HFFc6 (cell line): ENCODE results near the gene KYAT1. TPM values are rescaled to one million over a fixed set of nuclear protein-coding genes. Genes with fewer than 3 reads are reported as not detected.

Experiments
- DNase-seq: peaks from one replicate; pipeline ENCODE4 v3.0.0-alpha.2; 2018
- H3K27ac Mint-ChIP-seq: 2 replicates; pipeline ENCODE4 v1.8.0; 2020; ENCODE audit warnings: mild to moderate bottlenecking, mixed read lengths
- H3K27me3 Mint-ChIP-seq: 2 replicates; pipeline ENCODE4 v1.8.0; 2021; ENCODE audit warnings: mild to moderate bottlenecking, moderate library complexity, mixed read lengths; ENCODE audit not compliant: insufficient read depth
- H3K36me3 Mint-ChIP-seq: 2 replicates; pipeline ENCODE4 v1.8.0; 2021; ENCODE audit warnings: low read depth, mixed read lengths
- H3K4me1 Mint-ChIP-seq: 2 replicates; pipeline ENCODE4 v1.8.0; 2020; ENCODE audit warnings: low read depth, mixed read lengths
- H3K4me3 Mint-ChIP-seq: 2 replicates; pipeline ENCODE4 v1.8.0; 2020; ENCODE audit warnings: mild to moderate bottlenecking, moderate library complexity, mixed read lengths
- H3K9me3 Mint-ChIP-seq: 2 replicates; pipeline ENCODE4 v1.8.0; 2020; ENCODE audit warnings: mild to moderate bottlenecking, mixed read lengths
- CTCF ChIP-seq: fragments of 200-600 bp; sonication (generic); IDR thresholded peaks from 2 replicates; pipeline ENCODE4 v1.5.0; 2021; ENCODE audit warnings: antibody characterized with exemption, mild to moderate bottlenecking
- total RNA-seq, 6 experiments: library from RNA; stranded (reverse); fragmentation: NEBNext Ultra II Directional; extraction: Animal tissue kit (Norgen Biotek cat#: 25700); gene quantifications; 2 replicates in 1 of 6; 3 replicates in 5 of 6; pipeline ENCODE4 v1.2.3, GENCODE V29; 2021

Gene KYAT1
- total RNA-seq, 6 experiments from 2014 or later, result 6.7 to 9.0 (median 8.3) TPM

DNA sequence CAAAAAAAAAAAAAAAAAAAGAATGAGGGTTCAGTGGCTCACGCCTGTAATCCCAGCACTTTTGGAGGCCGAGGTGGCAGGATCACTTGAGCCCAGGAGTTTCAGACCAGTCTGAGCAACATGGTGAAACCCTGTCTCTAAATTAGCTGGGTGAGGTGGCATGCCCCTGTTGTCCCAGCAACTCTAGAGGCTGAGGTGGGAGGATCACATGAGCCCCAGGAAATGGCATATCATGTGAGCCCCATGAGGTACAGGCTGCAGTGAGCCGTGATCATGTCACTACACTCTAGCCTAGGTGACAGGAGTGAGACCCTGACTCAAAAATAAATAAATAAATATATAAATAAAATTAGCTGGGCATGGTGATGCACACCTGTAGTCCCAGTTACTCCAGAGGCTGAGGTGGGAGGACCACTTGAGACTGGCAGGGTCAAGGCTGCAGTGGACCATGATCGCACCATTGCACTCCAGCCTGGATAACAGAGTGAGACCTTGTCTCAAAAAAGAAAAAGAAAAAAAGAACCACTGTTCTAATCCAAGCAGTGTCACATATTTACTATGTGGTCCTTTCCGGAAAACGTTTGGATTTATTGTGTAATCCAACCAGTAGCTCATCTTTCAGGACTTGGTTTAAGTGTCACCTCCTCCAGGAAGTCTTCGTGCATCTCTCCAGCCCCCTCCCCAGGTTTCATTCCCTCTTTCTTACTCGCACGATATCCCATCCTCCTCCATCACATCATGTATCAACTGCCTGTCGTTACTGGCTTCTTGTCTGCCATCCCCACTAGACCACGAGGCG, 39.9 kb downstream of the KYAT1 start:
- Mint-ChIP-seq H3K9me3 (no peaks in the 10 kb centered on the region), H3K27ac (no peak overlapping the region), H3K4me3 (no peak overlapping the region), H3K4me1 (no peaks in the 10 kb centered on the region), H3K36me3 (peaks cover 6% of the 10 kb centered on the region), H3K27me3 (no peaks in the 10 kb centered on the region; the same call in 1 of the 2 replicates)
- TF ChIP-seq CTCF, result no peak
- DNase-seq, result no peak

GRCh38 chr9:128840524-128840923, 41.2 kb downstream of the KYAT1 start:
- no peak for TF ChIP-seq CTCF
- Mint-ChIP-seq H3K9me3 (no peaks in the 10 kb centered on the region), H3K4me3 (no peak overlapping the region), H3K27me3 (no peaks in the 10 kb centered on the region; the same call in 1 of the 2 replicates), H3K4me1 (no peaks in the 10 kb centered on the region), H3K27ac (no peak overlapping the region), H3K36me3 (peaks cover 6% of the 10 kb centered on the region)
- DNase-seq, result no peak

GRCh38 chr9:128838338-128838737, 43.4 kb downstream of the KYAT1 start:
- no peaks in the 10 kb centered on the region; the same call in 1 of the 2 replicates for H3K27me3 Mint-ChIP-seq
- TF ChIP-seq CTCF, result no peak
- no peaks in the 10 kb centered on the region for H3K4me1 Mint-ChIP-seq
- no peak for DNase-seq
- H3K27ac Mint-ChIP-seq, result no peak overlapping the region; the same call in 1 of the 2 replicates
- no peaks in the 10 kb centered on the region for H3K9me3 Mint-ChIP-seq
- peaks cover 12% of the 10 kb centered on the region for H3K36me3 Mint-ChIP-seq
- no peak overlapping the region for H3K4me3 Mint-ChIP-seq

- Mint-ChIP-seq H3K4me1 (no peaks in the 10 kb centered on the region), H3K27me3 (no peaks in the 10 kb centered on the region), H3K4me3 (no peak overlapping the region), H3K9me3 (no peaks in the 10 kb centered on the region), H3K27ac (no peak overlapping the region), H3K36me3 (peaks cover 12% of the 10 kb centered on the region)
- TF ChIP-seq CTCF, result no peak
- no peak for DNase-seq
Observed at GRCh38 chr9:128836509-128837145, 45.1 kb downstream of the KYAT1 start.

DNA sequence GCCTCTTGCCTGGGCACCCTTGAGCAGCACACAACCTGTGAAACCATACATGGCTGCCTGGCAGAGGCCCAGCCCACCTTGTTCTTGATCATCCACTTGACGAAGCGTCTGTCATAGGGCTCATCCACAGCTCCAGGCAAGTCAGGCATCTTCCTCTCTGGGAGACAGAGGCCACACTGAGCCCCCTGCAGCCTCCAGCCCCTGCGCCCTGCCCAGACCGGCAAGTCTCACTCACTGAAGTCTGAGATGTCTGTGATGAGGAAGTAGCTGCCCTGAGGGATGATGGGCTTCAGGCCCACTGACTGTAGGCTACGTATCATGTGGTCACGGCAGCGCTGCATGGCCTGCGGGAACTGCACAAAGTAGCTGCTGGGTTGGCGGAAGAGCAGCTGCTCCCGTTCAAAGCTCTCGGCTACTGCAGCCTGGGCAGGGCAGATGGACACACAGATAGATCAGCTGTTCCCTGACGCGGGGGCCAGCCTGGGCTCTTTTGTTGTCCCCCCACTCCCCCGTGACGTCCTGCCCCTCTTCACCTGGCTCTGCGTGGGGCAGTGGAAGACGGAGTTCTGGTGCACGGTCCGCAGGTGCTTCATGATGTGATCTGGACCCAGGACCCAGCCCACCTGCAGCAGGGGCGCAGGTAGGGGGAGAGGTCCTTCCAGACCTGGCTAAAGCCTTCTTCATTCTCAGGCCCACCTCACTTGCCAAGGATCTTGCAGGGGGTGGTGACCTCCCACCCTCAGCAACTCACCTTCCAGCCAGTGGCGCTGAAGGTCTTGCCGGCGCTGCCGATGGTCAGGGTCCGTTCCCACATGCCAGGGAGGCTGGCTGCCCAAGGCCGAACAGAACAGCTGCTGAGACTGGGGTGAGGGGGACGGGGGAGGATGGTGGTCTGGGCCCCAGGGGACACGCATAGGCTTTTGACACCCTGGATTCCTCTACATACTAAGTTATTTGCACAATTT, 46.2 kb downstream of the KYAT1 start:
- DNase-seq, result no peak
- H3K4me3 Mint-ChIP-seq, result no peak overlapping the region
- no peaks in the 10 kb centered on the region for H3K4me1 Mint-ChIP-seq
- H3K9me3 Mint-ChIP-seq, result no peaks in the 10 kb centered on the region
- peaks cover 12% of the 10 kb centered on the region for H3K36me3 Mint-ChIP-seq
- H3K27ac Mint-ChIP-seq, result no peak overlapping the region
- no peak for TF ChIP-seq CTCF
- no peaks in the 10 kb centered on the region for H3K27me3 Mint-ChIP-seq
